Gastroesophageal sphincter (tissue), 3 donors: Measurements from ENCODE around the gene RASL10A.

Source experiments
- CTCF ChIP-seq, 4 experiments: fragments of 200-600 bp in 2 of 4; fragments of 450-650 bp in 2 of 4; sonication (generic) in 1 of 4; IDR thresholded peaks; one replicate each; pipeline ENCODE4 v1.5.1; 2017 to 2019; ENCODE audit warnings: antibody characterized with exemption in 4 of 4, mild to moderate bottlenecking in 2 of 4, moderate library complexity in 2 of 4
- POLR2A ChIP-seq, 2 donors: fragments of 450-650 bp; IDR thresholded peaks; one replicate each; pipeline ENCODE4 v1.6.1; 2017; ENCODE audit warnings: antibody characterized with exemption in 2 of 2, mild to moderate bottlenecking in 2 of 2, moderate library complexity in 1 of 2

GRCh38 chr22:29341849-29342127, 26.3 kb upstream of the RASL10A start:
- TF ChIP-seq CTCF (IDR thresholded peaks at IDR 0.05) (no peak), POLR2A (IDR thresholded peaks at IDR 0.05) (no peak)
